HepG2 (cell line): Measurements from ENCODE around the gene HS6ST1. TPM values are rescaled to one million over a fixed set of nuclear protein-coding genes. Genes with fewer than 3 reads are reported as not detected.

Source experiments
- ATAC-seq: fragments of 200-7000 bp; cut with Tn5 transposase; 3 replicates; pipeline ENCODE4 v1.9.1; 2020; ENCODE audit warnings: mild to moderate bottlenecking, moderate library complexity
- BruUV-seq: library from RNA; stranded (reverse); fragments of 400-500 nt; replicated peaks from 2 replicates; lab custom pipeline; 2021; lab: Mats Ljungman, UMichigan
- CTCF ChIA-PET: fragments of 300-600 bp; formaldehyde crosslinking; extraction: SDS; loops from one replicate; lab custom pipeline; 2021; ENCODE audit warnings: low total read pairs, inconsistent platforms, low intra/inter-chr PET ratio; lab: Yijun Ruan, JAX
- POLR2A ChIA-PET: fragments of 350-600 bp; sonication (Branson Sonifier 250); formaldehyde crosslinking; loops from one replicate; lab custom pipeline; 2020; ENCODE audit warnings: antibody characterized with exemption, inconsistent platforms; lab: Yijun Ruan, JAX
- DNase-seq: peaks from one replicate; pipeline ENCODE4 v3.0.0-alpha.2; 2015; ENCODE audit warnings: low spot score
- FAIRE-seq: peaks from 3 replicates; lab custom pipeline; 2011; peaks lifted over from hg19 to GRCh38; lab: Jason Lieb, UNC
- H2AFZ ChIP-seq: one replicate; pipeline ENCODE4 v1.6.1; 2011; ENCODE audit warnings: low read length, inconsistent platforms
- H3K27ac ChIP-seq: fragments of 300-600 bp; 3 replicates; pipeline ENCODE4 v1.8.0; 2011; ENCODE audit warnings: mixed run types, mild to moderate bottlenecking, mixed read lengths, low read length, inconsistent platforms; ENCODE audit not compliant: insufficient read depth; ENCODE audit errors: extremely low read length
- H3K27me3 ChIP-seq, 2 experiments: fragments of 200-600 bp in 1 of 2; 2 replicates in 1 of 2; 3 replicates in 1 of 2; pipeline versions ENCODE4 v1.6.0 to v1.8.0; 2011; ENCODE audit warnings: low read length in 2 of 2, mild to moderate bottlenecking in 2 of 2, moderate library complexity in 2 of 2, inconsistent platforms in 1 of 2; ENCODE audit not compliant: insufficient read depth in 2 of 2, control insufficient read depth in 1 of 2
- H3K36me3 ChIP-seq, 2 experiments: fragments of 200-600 bp in 1 of 2; replicated peaks in 1 of 2; 2 replicates in 1 of 2; 3 replicates in 1 of 2; pipeline versions ENCODE4 v1.5.1 to v1.8.0; 2011; ENCODE audit warnings: low read length in 2 of 2, inconsistent platforms in 1 of 2; ENCODE audit not compliant: insufficient read depth in 2 of 2, control insufficient read depth in 1 of 2
- H3K4me1 ChIP-seq: 2 replicates; pipeline ENCODE4 v1.5.1; 2012; ENCODE audit warnings: low read length, inconsistent platforms; ENCODE audit not compliant: insufficient read depth
- H3K4me2 ChIP-seq: 2 replicates; pipeline ENCODE4 v1.6.0; 2011; ENCODE audit warnings: low read depth, low read length, inconsistent platforms
- H3K4me3 ChIP-seq, 3 experiments: fragments of 200-600 bp in 1 of 3; sonication (generic), shearing (Covaris generic) in 1 of 3; replicated peaks in 1 of 3; 2 replicates each; pipeline ENCODE4 v1.5.1; 2011 to 2016; ENCODE audit warnings: low read length in 3 of 3, inconsistent platforms in 2 of 3, low read depth in 2 of 3, mild to moderate bottlenecking in 2 of 3, control low read depth in 1 of 3, mixed read lengths in 1 of 3; ENCODE audit not compliant: insufficient read depth in 1 of 3
- H3K79me2 ChIP-seq: one replicate; pipeline ENCODE4 v1.6.1; 2011; ENCODE audit warnings: low read length, inconsistent platforms; ENCODE audit not compliant: insufficient read depth
- H3K9ac ChIP-seq: 2 replicates; pipeline ENCODE4 v1.6.0; 2011; ENCODE audit warnings: mild to moderate bottlenecking, low read depth, low read length, inconsistent platforms; ENCODE audit not compliant: insufficient read depth
- H3K9me3 ChIP-seq: 2 replicates; pipeline ENCODE4 v1.5.1; 2012; ENCODE audit warnings: mild to moderate bottlenecking, low read length
- H4K20me1 ChIP-seq: 2 replicates; pipeline ENCODE4 v1.6.0; 2011; ENCODE audit warnings: inconsistent platforms, mild to moderate bottlenecking, low read length, moderate library complexity; ENCODE audit not compliant: insufficient read depth
- NR2F6 ChIP-seq, 2 experiments: IDR thresholded peaks; 2 replicates each; pipeline ENCODE4 v1.6.1; 2016; ENCODE audit warnings: antibody characterized with exemption in 1 of 2, mild to moderate bottlenecking in 1 of 2
- POLR2A ChIP-seq, 2 experiments: IDR thresholded peaks; 2 replicates each; pipeline ENCODE4 v1.6.1; 2011; ENCODE audit warnings: low read depth in 2 of 2, low read length in 2 of 2, mild to moderate bottlenecking in 1 of 2, moderate library complexity in 1 of 2; ENCODE audit not compliant: insufficient read depth in 1 of 2
- POLR2AphosphoS5 ChIP-seq: IDR thresholded peaks from 2 replicates; pipeline ENCODE4 v1.6.1; 2012; ENCODE audit warnings: low read depth, low read length
- RFX5 ChIP-seq: IDR thresholded peaks from 2 replicates; pipeline ENCODE4 v1.6.1; 2011; ENCODE audit warnings: low read depth, low read length, improper control_type of control experiment
- TEAD2 ChIP-seq: sonication (generic); formaldehyde crosslinking; IDR thresholded peaks from 2 replicates; pipeline ENCODE4 v1.9.0; 2021; ENCODE audit warnings: missing genetic modification reagents
- ZMYM2 ChIP-seq: sonication (generic); formaldehyde crosslinking; IDR thresholded peaks from 2 replicates; pipeline ENCODE4 v1.8.0; 2022; ENCODE audit warnings: mild to moderate bottlenecking, missing genetic modification reagents
- ZNF382 ChIP-seq: sonication (generic); formaldehyde crosslinking; IDR thresholded peaks from 2 replicates; pipeline ENCODE4 v1.5.0; 2020; ENCODE audit warnings: missing genetic modification reagents, mild to moderate bottlenecking, borderline replicate concordance
- ZNF432 ChIP-seq: sonication (generic); formaldehyde crosslinking; IDR thresholded peaks from 2 replicates; pipeline ENCODE4 v1.5.0; 2020; ENCODE audit warnings: missing genetic modification reagents, mild to moderate bottlenecking, borderline replicate concordance
- ZNF772 ChIP-seq: sonication (generic); formaldehyde crosslinking; IDR thresholded peaks from 2 replicates; pipeline ENCODE4 v1.5.0; 2020; ENCODE audit warnings: mild to moderate bottlenecking, missing genetic modification reagents
- WGBS: methylation state at CpG from one replicate; pipeline ENCODE4 v1.1.6; 2017; ENCODE audit warnings: low lambda C conversion rate; 5-methylcytosine and 5-hydroxymethylcytosine counted together
- in situ Hi-C: cut with HindIII; loops from 2 replicates; pipeline ENCODE4 v1.10.0; 2017; ENCODE audit warnings: low pct_unique_long_range_greater_than_20kb; ENCODE audit not compliant: extremely low pct_ligation_motif_present
- intact Hi-C: fragments of 100-400 bp; cut with micrococcal nuclease; formaldehyde crosslinking; loops from one replicate; pipeline ENCODE4 v1.10.0; 2022; ENCODE audit not compliant: unreplicated experiment
- polyA plus RNA-seq, 8 experiments: library from polyadenylated mRNA; depleted of rRNA in 3 of 8; stranded (reverse) in 7 of 8; unstranded in 1 of 8; fragments of >200 nt; fragmentation: Illumina TruSeq in 4 of 8; extraction: Trizol in 4 of 8; gene quantifications; 2 replicates each; pipeline versions ENCODE4 v1.2.1 to v1.2.3, GENCODE V29; 2011 to 2016; ENCODE audit warnings: low read depth in 4 of 8, missing spikeins in 1 of 8, mixed read lengths in 1 of 8; ENCODE audit not compliant: insufficient read depth in 1 of 8
- total RNA-seq, 5 experiments: library from RNA; depleted of rRNA; stranded (reverse); fragments of >200 nt; fragmentation: Illumina TruSeq; extraction: Trizol; gene quantifications; 2 replicates each; pipeline ENCODE4 v1.2.3, GENCODE V29; 2016; ENCODE audit warnings: low read depth in 1 of 5
- TF ChIP-seq, protein P1 (sequence below): IDR thresholded peaks from 2 replicates; pipeline ENCODE4 v1.6.1; 2018; ENCODE audit warnings: missing genetic modification reagents, mild to moderate bottlenecking, missing compliant biosample characterization
- TF ChIP-seq, protein P2 (sequence below): sonication (generic); formaldehyde crosslinking; IDR thresholded peaks from 2 replicates; pipeline ENCODE4 v1.4.0; 2020; ENCODE audit warnings: low read depth, missing genetic modification reagents

HS6ST1 gene
- total and polyA plus RNA-seq, 2 of the 13 experiments (the other 11 are each of a cell fraction or from before 2014, with no cell fraction given), result 34.5 to 84.6 TPM

DNA sequence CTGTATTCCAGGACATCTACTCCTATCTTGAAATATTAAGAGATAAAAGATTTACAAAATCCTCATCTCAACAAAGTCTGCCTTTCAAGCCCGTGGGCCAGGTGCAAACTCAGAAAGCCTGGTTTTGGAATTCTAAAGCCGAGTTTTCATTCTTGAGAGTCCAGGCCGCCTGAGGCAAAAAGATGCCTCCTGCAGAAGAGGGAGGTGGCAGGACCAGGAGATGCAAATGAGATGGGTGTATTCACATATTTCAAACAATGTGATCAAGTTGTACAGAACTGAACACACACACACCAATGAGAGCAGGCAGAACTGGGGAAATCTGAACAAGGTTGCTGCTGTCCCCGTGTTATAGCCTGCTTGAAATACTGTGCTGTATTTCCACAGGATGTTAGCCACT is 7.7 kb upstream of the HS6ST1 start:
- ATAC-seq (no peak), DNase-seq (no peak), FAIRE-seq (no peak)
- no peak overlapping the region for H3K27ac ChIP-seq
- no peak overlapping the region for H3K4me2 ChIP-seq
- H3K36me3 ChIP-seq, result no peaks in the 10 kb centered on the region
- BruUV-seq, result no TSS peak
- H3K27me3 ChIP-seq, result no peaks in the 10 kb centered on the region
- 80% methylated on average over 4 of the region's 4 CpGs for WGBS
- H3K9me3 ChIP-seq, result peaks cover under 1% of the 10 kb centered on the region; the same call in 1 of the 2 replicates
- no peak overlapping the region for H3K4me3 ChIP-seq
- peaks cover 42% of the 10 kb centered on the region for H3K4me1 ChIP-seq
- ChIA-PET POLR2A (no interaction called here), CTCF (no interaction called here)
- in situ Hi-C loops (no loop called here), intact Hi-C loops (no loop called here)
- no peaks in the 10 kb centered on the region for H3K79me2 ChIP-seq
- TF ChIP-seq POLR2AphosphoS5, result no peak
- no peak for TF ChIP-seq ZNF382 (CRISPR knock-in tag)
- no peak for TF ChIP-seq ZNF772 (CRISPR knock-in tag)
- no peak for TF ChIP-seq ZNF432 (CRISPR knock-in tag)
- TF ChIP-seq ZMYM2, result no peak
- TF ChIP-seq POLR2A (IDR thresholded peaks at IDR 0.05; ENCODE audit: insufficient read depth in 1 of 2, low read depth in 2 of 2, low read length in 2 of 2), result no peak
- TF ChIP-seq NR2F6 (IDR thresholded peaks at IDR 0.05), result no peak
- no peak for TF ChIP-seq NR2F6 (CRISPR knock-in tag; IDR thresholded peaks at IDR 0.05)
- TF ChIP-seq, protein P1, sequence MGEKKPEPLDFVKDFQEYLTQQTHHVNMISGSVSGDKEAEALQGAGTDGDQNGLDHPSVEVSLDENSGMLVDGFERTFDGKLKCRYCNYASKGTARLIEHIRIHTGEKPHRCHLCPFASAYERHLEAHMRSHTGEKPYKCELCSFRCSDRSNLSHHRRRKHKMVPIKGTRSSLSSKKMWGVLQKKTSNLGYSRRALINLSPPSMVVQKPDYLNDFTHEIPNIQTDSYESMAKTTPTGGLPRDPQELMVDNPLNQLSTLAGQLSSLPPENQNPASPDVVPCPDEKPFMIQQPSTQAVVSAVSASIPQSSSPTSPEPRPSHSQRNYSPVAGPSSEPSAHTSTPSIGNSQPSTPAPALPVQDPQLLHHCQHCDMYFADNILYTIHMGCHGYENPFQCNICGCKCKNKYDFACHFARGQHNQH (CRISPR knock-in tag), result no peak
- no peak for TF ChIP-seq TEAD2 (CRISPR knock-in tag)
- no peak for TF ChIP-seq RFX5
- TF ChIP-seq, protein P2, sequence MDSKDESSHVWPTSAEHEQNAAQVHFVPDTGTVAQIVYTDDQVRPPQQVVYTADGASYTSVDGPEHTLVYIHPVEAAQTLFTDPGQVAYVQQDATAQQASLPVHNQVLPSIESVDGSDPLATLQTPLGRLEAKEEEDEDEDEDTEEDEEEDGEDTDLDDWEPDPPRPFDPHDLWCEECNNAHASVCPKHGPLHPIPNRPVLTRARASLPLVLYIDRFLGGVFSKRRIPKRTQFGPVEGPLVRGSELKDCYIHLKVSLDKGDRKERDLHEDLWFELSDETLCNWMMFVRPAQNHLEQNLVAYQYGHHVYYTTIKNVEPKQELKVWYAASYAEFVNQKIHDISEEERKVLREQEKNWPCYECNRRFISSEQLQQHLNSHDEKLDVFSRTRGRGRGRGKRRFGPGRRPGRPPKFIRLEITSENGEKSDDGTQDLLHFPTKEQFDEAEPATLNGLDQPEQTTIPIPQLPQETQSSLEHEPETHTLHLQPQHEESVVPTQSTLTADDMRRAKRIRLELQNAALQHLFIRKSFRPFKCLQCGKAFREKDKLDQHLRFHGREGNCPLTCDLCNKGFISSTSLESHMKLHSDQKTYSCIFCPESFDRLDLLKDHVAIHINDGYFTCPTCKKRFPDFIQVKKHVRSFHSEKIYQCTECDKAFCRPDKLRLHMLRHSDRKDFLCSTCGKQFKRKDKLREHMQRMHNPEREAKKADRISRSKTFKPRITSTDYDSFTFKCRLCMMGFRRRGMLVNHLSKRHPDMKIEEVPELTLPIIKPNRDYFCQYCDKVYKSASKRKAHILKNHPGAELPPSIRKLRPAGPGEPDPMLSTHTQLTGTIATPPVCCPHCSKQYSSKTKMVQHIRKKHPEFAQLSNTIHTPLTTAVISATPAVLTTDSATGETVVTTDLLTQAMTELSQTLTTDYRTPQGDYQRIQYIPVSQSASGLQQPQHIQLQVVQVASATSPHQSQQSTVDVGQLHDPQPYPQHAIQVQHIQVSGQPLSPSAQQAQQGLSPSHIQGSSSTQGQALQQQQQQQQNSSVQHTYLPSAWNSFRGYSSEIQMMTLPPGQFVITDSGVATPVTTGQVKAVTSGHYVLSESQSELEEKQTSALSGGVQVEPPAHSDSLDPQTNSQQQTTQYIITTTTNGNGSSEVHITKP, result no peak
- no peak overlapping the region for H2AFZ ChIP-seq
- no peaks in the 10 kb centered on the region for H4K20me1 ChIP-seq
- no peak overlapping the region for H3K9ac ChIP-seq
